Myocyte (in vitro differentiated cells): Measurements from ENCODE around the gene GNG2. TPM values are rescaled to one million over a fixed set of nuclear protein-coding genes. Genes with fewer than 3 reads are reported as not detected.

Source experiments
- DNase-seq: peaks from one replicate; pipeline ENCODE4 v3.0.0-alpha.2; 2012; ENCODE audit warnings: low read depth
- total RNA-seq: library from RNA; depleted of rRNA; stranded (reverse); fragments of >200 nt; gene quantifications from 2 replicates; pipeline ENCODE4 v1.2.3, GENCODE V29; 2014

The GNG2 gene
- total RNA-seq, 1 donor from 2014 or later, result 14.6 TPM

- DNase-seq, result peak; percentile 88
Measured at GRCh38 chr14:51855234-51855633, 5.2 kb upstream of the GNG2 start.

GRCh38 chr14:51856792-51857296, 3.6 kb upstream of the GNG2 start:
- DNase-seq, result no peak

GRCh38 chr14:51859131-51859530, 1.3 kb upstream of the GNG2 start:
- DNase-seq, result no peak

- no peak for DNase-seq
Measured at GRCh38 chr14:51860825-51861499, 550 bp downstream of the GNG2 start.

DNA sequence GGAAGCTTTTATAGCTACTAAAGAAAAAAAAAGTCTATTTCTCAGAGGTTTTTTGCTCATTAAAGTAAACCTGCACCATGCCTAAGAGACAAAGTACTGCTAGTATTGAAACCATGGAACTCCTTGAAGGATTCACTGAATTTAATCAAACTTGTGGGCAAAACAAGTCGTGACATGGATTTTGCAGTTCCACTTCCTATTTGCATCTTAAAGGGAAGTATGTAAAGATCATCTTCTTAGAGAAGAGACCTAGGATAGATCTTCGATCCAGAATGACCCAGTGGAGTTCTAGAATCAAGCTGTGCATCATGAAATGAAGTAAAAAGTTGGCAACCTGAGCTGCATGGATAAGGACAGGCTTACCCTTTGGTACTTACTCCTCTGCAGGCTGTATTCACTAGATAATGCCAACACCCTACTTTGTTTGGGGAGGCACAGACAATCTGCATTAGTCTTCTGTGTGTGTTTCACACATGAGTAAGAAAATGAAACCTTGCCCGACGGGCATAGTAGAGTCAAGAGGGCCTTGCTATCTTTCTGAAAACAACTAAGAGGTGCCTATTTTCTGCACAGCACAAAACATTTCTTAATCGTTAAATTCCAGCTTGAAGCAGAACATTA, 1.9 kb downstream of the GNG2 start:
- no peak for DNase-seq

GRCh38 chr14:51862860-51863259, 2.4 kb downstream of the GNG2 start:
- DNase-seq, result no peak

DNA sequence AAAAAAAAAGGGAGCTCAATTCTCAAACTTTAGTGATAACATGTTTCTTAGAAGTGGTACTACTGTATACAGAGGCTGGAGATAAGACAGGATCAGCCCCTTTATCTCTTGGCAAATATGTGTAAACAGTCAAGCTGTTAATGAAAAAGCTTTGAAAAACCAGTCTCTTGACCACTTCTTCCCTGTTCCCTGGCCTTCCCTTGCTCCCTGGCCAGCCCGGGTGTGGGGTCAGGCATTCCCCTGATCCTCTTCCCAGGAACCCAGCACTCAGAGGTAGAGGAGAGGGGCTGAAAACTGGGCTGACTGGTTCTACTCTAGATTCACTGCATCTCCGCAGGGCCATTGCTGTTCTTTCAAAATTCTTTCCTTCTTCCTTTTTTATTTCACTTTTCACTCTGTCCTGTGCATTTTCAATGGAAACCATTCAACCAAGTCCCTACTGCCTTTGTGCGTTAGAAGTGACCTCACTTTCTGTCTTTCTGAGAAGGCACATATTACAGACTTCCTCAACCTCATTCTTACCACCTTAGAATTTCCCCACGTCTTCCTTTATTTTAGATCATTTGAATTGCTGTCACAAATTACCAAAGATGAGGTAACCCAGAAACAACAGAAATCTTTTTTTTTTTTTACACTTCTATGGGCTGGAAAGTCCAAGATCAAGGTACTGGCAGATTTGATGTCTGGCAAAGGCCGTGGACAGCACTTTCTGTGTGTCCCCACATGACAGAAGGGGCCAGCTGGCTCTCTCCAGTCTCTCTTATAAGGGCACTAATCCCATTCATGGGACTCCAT, 5.7 kb downstream of the GNG2 start:
- DNase-seq, result no peak

- no peak for DNase-seq
Measured at GRCh38 chr14:51867741-51868140, 7.3 kb downstream of the GNG2 start.

- no peak for DNase-seq
Measured at GRCh38 chr14:51868405-51868804, 8.0 kb downstream of the GNG2 start.

- DNase-seq, result no peak
Measured at GRCh38 chr14:51869411-51870100, 9.1 kb downstream of the GNG2 start.

DNA sequence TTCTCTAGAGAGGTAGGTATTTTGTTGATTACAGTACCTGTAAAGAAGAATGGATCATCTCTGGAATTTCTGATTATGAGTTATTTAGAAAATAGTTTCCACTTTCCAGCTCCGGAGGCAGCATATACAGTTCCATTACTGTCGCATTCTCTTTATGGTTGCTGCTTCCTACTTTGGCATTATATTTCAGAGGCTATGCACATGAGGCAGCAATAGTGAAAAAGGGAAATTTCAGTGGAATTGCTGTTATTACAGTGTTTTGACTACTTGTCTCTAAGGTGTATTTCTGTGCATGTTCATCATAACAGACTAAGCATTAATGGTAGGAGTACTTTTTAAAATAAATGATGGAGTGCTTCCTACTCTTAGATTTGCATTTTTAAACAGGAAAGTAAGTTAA, 10.2 kb downstream of the GNG2 start:
- no peak for DNase-seq

DNA sequence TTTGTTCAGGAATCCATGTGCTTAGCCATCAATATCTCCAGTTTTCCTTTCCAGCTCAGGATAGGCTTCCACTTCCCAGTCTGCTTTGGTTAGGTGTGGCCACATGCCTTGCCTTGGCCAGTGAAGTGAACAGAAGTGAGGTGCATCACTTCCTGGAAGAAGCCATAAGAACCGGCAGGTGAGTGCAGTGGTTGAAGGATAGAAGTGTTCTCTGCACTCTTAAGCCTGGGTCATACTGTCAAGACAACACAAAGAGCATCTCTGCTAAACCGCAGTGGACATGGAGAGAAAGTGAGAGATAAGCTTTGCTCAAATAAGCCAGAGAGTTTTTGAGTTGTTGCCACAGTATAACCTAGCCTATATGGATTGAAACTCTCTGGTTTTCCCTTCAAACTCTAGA, 11.4 kb downstream of the GNG2 start:
- DNase-seq, result no peak

DNA sequence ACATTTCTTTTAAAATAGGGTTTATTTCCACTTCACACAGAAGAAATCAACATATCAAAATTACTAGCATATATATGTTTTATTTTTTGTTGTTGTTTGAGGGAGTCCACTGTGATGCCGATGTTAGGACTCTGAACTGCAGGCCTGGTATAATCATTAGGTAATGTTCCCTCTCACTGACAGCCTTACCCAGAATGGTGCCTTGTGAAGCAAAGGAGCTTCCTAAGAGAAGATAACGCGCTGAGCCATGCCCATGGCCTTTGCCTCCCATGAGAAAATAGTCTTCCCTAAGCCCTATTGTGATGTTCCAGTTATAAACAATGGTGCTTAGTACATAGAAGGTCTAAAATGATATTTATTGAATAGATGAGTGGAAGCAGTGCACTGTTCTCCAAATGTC, 12.0 kb downstream of the GNG2 start:
- DNase-seq, result no peak

DNA sequence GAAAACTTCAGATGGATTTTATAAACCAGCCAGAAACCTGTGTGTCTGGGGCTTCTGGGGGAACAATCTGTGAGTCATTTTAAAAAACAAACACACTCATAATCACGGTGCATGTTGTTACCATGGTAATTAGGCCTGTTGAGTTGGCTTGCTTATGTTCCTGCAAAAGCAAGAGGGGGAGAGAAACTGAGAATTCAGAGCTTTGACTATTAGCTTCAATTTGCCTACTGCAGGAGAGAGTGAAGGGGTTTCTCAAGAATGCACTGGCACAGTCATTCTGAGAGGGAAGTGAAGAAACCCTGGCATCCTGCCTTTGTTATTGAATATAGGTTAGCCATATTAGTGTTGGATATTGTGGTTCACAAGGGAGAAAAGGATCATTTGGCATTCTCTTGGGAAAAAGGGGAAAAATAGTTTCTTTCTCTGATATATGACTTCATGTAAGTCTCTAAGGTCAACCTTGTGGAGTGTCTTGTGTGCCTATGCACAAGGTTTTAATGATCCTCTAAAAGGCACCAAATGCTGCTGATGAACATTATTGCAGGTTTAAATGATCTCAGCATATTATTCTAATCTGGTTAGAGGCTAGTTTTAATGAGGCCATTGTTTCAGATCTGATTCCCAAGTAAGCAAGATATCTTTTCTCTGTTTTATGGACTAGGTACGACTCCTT, 12.9 kb downstream of the GNG2 start:
- DNase-seq, result peak; percentile 85

DNA sequence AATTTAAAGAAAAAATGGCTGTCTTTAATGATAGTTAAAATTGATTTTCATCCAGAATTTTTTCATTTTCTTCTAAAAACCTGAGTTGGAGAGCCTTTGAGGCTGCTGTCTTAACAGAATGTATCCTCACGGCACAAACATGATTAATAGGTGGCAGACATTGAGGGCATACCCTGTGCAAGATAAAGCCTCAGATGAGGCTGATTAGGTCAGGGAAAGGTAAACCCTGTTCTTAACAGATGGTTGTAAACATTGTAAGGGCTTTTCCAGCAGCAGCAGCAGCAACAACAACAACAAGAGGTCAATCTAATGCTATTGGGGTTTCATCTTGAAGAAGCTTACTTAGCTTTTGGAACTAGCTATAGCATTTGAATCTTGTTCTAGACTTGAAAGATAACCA, 17.4 kb downstream of the GNG2 start:
- DNase-seq, result no peak

- no peak for DNase-seq
Measured at GRCh38 chr14:51879170-51879569, 18.8 kb downstream of the GNG2 start.

DNA sequence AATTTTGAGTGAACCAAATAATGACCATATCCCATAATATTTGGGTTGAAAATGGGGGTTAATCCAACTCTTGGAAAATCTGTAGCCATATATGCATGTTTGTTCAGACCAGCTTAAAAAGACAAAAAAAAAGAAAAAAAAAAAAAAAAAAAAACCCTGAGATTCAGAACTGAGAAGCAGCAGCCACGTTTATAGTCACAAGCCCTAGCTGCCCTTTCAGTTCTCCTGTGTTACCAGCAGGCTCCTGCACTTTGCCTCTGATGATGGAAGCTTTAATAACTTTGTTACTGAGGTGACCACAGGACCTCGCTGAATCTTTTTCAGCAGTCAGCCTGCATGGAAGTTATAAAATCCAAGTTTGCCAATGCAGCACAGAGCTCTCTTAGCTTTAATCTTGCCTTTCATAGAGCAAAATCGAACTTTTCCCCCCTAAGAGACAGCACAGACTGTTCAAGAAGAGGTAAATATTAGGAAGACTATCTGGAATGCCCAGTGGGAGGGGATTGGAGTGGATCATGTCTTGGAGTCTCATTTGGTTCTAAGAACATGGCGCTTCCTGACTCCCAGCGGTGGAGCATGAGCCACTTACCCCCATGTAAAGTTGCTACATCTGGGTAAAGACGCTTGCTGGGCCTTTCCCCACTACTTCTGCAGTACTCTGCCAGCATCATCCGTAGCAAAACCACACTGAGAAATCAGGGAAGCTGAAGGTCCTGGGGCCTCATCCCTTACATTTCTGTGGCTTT, 20.6 kb downstream of the GNG2 start:
- DNase-seq, result no peak

- DNase-seq, result no peak
Measured at GRCh38 chr14:51881636-51882035, 21.2 kb downstream of the GNG2 start.

- DNase-seq, result no peak
Measured at GRCh38 chr14:51883232-51883631, 22.8 kb downstream of the GNG2 start.
